Transverse colon (tissue), 4 donors: ENCODE data around the gene MAFF. TPM values are rescaled to one million over a fixed set of nuclear protein-coding genes. Genes with fewer than 3 reads are reported as not detected.
"Not testable (repeated sequence)": the region's sequence is repeated elsewhere in the genome, so short reads cannot be mapped to it uniquely, and the experiment has no call there.

Source experiments
- DNase-seq: peaks from one replicate; pipeline ENCODE4 v3.0.0-alpha.2; 2019
- H3K27ac ChIP-seq, 4 donors: fragments of 200-600 bp; sonication (generic); 2 replicates each; pipeline ENCODE4 v1.5.1; 2016 to 2018; ENCODE audit warnings: inconsistent platforms in 4 of 4
- H3K27me3 ChIP-seq: fragments of 200-600 bp; sonication (generic); 2 replicates; pipeline ENCODE4 v1.5.1; 2017; ENCODE audit warnings: inconsistent platforms
- H3K36me3 ChIP-seq, 4 donors: fragments of 200-600 bp; sonication (generic); 2 replicates each; pipeline ENCODE4 v1.5.1; 2017 to 2019; ENCODE audit warnings: inconsistent platforms in 4 of 4
- H3K4me1 ChIP-seq, 4 donors: fragments of 200-600 bp; sonication (generic); 2 replicates each; pipeline ENCODE4 v1.5.1; 2017 to 2020; ENCODE audit warnings: inconsistent platforms in 4 of 4
- H3K4me3 ChIP-seq, 4 donors: fragments of 200-600 bp; sonication (generic); 1 replicate in 1 of 4; 2 replicates in 3 of 4; pipeline versions ENCODE4 v1.5.1 to v1.6.1; 2017 to 2019; ENCODE audit warnings: inconsistent platforms in 4 of 4
- H3K9me3 ChIP-seq, 2 donors: fragments of 200-600 bp; sonication (generic); 2 replicates each; pipeline ENCODE4 v1.5.1; 2017 to 2019; ENCODE audit warnings: inconsistent platforms in 2 of 2
- EP300 ChIP-seq: sonication (generic); formaldehyde crosslinking; IDR thresholded peaks from one replicate; pipeline ENCODE4 v1.6.1; 2017; ENCODE audit warnings: antibody characterized with exemption, low read depth
- POLR2A ChIP-seq: fragments of 450-650 bp; IDR thresholded peaks from one replicate; pipeline ENCODE4 v1.6.1; 2016; ENCODE audit warnings: antibody characterized with exemption, mild to moderate bottlenecking, moderate library complexity
- POLR2AphosphoS5 ChIP-seq, 3 donors: sonication (generic); formaldehyde crosslinking; IDR thresholded peaks; one replicate each; pipeline ENCODE4 v1.6.1; 2016; ENCODE audit warnings: antibody characterized with exemption in 3 of 3
- WGBS, 2 donors: methylation state at CpG; one replicate each; pipeline ENCODE4 v1.1.5; 2018; ENCODE audit warnings: low coverage in 1 of 2; 5-methylcytosine and 5-hydroxymethylcytosine counted together
- in situ Hi-C, 4 donors: fragments of 200-750 bp; cut with MboI; loops; one replicate each; pipeline versions ENCODE4 v1.15.0 to v1.15.1; 2017; ENCODE audit warnings: low sequenced_read_pairs in 3 of 4, low pct_ligation_motif_present in 1 of 4, low pct_unique_long_range_greater_than_20kb in 1 of 4
- intact Hi-C: fragments of 100-400 bp; cut with DNase I; formaldehyde crosslinking; loops from one replicate; pipeline ENCODE4 v1.15.1; 2023; ENCODE audit warnings: low total_unique reads
- total RNA-seq, 4 donors: library from RNA; depleted of rRNA; stranded (reverse); fragments of >200 nt; gene quantifications; one replicate each; pipeline ENCODE4 v1.1.0, GENCODE V29; 2016
- TF ChIP-seq, protein P1 (sequence below), 5 experiments: fragments of 200-600 bp in 3 of 5; fragments of 450-650 bp in 2 of 5; sonication (generic) in 3 of 5; IDR thresholded peaks; 1 replicate in 2 of 5; 2 replicates in 3 of 5; pipeline ENCODE4 v1.5.1; 2016 to 2017; ENCODE audit warnings: antibody characterized with exemption in 5 of 5, inconsistent platforms in 3 of 5, mild to moderate bottlenecking in 2 of 5, moderate library complexity in 1 of 5

The MAFF gene
- total RNA-seq, 4 donors from 2014 or later, result 3.8 to 30.3 (median 22.0) TPM

DNA sequence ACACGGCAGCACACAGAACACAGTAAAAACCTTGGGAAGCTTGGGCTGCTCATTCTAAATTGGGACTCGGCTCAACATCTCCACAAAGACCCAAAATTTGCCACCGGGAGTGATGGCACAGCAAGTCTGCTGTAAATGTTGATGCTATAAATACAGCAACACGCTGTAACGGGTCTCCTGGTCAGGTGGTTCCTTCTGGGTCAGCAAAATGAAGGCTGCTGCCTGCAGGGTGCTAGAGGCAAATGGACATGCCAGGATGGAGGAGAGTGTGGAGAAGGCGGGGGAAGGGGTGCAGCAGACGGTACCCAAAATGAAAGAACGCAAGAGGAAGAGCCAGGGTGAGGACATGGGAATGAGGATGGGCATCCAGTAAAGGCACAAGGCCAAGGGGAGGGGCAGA, 30.4 kb downstream of the MAFF start:
- intact Hi-C loops, result loop anchor here (10.0 kb wide), 1 partner anchor 117 kb away; the partner anchor contains the start of gene BAIAP2L2
- 79 to 89% methylated on average over 3 to 8 of the region's 8 CpGs for WGBS, 2 donors
- no peak for DNase-seq
- peaks cover 14 to 38% (median 31%) of the 10 kb centered on the region in 4 donors for H3K4me1 ChIP-seq
- no peaks in the 10 kb centered on the region for H3K27me3 ChIP-seq
- no peaks in the 10 kb centered on the region for H3K36me3 ChIP-seq
- TF ChIP-seq EP300, result no peak
- H3K4me3 ChIP-seq, result no peak overlapping the region
- no peak overlapping the region for H3K27ac ChIP-seq
- no peaks in the 10 kb centered on the region for H3K9me3 ChIP-seq
- in situ Hi-C loops, result loop anchor here in 1 of 4 donors (25.0 kb wide), 1 partner anchor 120 kb away; the partner anchor contains the start of gene BAIAP2L2

DNA sequence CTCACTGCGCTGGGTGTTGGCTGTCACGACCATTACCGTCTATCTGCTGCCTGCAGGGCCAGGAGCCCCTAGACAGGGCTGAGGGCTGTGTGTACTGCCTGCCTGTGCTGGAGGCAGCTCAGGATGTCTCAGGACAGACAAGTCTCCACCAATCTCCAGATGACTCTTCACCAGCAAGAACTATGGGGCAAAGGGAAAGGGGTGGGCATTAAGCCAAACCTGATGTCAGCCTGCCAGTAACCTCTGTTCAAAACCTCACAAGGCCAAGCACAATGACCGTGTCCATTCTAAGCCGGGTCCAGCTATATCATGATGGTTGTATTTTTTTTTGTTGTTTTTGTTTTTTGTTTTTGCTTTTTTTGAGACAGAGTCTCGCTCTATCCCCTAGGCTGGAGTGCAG, 31.6 kb downstream of the MAFF start:
- no peak overlapping the region for H3K27ac ChIP-seq
- H3K4me3 ChIP-seq, result no peak overlapping the region
- 96 to 100% methylated on average over 1 to 6 of the region's 6 CpGs for WGBS, 2 donors
- intact Hi-C loops (loop anchor here (10.0 kb wide), 1 partner anchor 119 kb away; the partner anchor contains the start of gene BAIAP2L2), in situ Hi-C loops (loop anchor here in 1 of 4 donors (25.0 kb wide), 1 partner anchor 121 kb away; the partner anchor contains the start of gene BAIAP2L2)
- H3K27me3 ChIP-seq, result no peaks in the 10 kb centered on the region
- H3K36me3 ChIP-seq, result no peaks in the 10 kb centered on the region
- TF ChIP-seq POLR2AphosphoS5 (IDR thresholded peaks at IDR 0.05), result no peak
- TF ChIP-seq, protein P1, sequence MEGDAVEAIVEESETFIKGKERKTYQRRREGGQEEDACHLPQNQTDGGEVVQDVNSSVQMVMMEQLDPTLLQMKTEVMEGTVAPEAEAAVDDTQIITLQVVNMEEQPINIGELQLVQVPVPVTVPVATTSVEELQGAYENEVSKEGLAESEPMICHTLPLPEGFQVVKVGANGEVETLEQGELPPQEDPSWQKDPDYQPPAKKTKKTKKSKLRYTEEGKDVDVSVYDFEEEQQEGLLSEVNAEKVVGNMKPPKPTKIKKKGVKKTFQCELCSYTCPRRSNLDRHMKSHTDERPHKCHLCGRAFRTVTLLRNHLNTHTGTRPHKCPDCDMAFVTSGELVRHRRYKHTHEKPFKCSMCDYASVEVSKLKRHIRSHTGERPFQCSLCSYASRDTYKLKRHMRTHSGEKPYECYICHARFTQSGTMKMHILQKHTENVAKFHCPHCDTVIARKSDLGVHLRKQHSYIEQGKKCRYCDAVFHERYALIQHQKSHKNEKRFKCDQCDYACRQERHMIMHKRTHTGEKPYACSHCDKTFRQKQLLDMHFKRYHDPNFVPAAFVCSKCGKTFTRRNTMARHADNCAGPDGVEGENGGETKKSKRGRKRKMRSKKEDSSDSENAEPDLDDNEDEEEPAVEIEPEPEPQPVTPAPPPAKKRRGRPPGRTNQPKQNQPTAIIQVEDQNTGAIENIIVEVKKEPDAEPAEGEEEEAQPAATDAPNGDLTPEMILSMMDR (IDR thresholded peaks at IDR 0.05), result no peak
- TF ChIP-seq EP300, result no peak
- TF ChIP-seq POLR2A, result no peak
- no peaks in the 10 kb centered on the region for H3K9me3 ChIP-seq
- peaks cover 10 to 37% (median 25%) of the 10 kb centered on the region in 4 donors for H3K4me1 ChIP-seq
- no peak for DNase-seq

DNA sequence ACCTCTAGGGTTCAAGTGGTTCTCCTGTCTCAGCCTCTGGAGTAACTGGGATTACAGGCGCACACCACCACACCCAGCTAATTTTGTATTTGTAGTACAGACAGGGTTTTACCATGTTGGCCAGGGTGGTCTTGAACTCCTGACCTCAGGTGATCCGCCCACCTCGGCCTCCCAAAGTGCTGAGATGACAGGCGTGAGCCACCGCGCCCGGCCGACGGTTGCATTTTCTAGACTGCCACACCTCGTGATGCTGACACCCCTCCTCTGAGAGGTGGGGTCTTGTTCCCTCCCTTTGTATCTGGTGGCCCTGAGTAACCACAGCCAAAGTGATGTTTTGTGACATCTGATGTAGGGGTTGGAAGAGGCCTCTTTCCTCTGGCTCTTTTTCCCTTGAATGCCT, 32.1 kb downstream of the MAFF start:
- WGBS, 2 donors, result 89 to 100% methylated on average over 1 to 10 of the region's 10 CpGs
- H3K4me1 ChIP-seq, result peaks cover 12 to 37% (median 25%) of the 10 kb centered on the region in 4 donors
- not testable (repeated sequence) for H3K27ac ChIP-seq, H3K4me3 ChIP-seq, H3K27me3 ChIP-seq, H3K36me3 ChIP-seq, DNase-seq, H3K9me3 ChIP-seq
- intact Hi-C loops, result loop anchor here (10.0 kb wide), 1 partner anchor 119 kb away; the partner anchor contains the start of gene BAIAP2L2
- in situ Hi-C loops, result loop anchor here in 1 of 4 donors (25.0 kb wide), 1 partner anchor 122 kb away; the partner anchor contains the start of gene BAIAP2L2

DNA sequence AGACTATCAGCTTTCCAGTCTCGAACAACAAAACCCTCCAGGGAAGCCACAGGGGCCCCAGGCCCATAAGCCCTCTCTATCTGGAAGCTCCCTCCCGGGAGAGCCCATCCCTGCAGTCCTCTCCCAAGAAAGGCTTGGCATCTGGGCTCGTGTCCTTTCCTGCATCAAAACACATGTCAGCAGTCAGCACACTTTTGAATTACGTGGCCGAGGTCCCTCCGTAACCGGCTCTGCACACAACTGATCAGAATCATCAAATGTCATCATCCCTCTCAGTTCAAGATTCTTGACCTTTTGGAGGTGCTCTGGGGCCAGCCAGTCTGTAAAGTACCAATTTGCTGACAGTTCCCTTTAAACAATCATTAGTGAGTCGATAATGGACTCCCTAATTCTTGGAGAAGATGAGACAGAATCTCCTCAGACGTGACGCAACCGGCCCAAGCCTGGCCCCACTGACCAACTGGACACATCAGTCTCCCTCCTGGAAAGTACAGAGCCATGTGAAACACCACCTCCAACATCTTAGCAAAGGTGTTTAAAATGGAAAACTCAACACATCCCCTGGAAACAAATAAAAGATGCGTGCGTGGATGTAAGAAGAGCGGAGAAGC, 33.6 kb downstream of the MAFF start:
- Histone ChIP-seq H3K27me3 (no peaks in the 10 kb centered on the region), H3K27ac (no peak overlapping the region), H3K4me1 (peaks cover 11 to 42% (median 27%) of the 10 kb centered on the region in 4 donors), H3K36me3 (no peaks in the 10 kb centered on the region), H3K4me3 (no peak overlapping the region), H3K9me3 (no peaks in the 10 kb centered on the region)
- no peak for DNase-seq
- TF ChIP-seq POLR2A (no peak), EP300 (no peak), POLR2AphosphoS5 (IDR thresholded peaks at IDR 0.05) (no peak)
- TF ChIP-seq, protein P1 (IDR thresholded peaks at IDR 0.05), result no peak
- in situ Hi-C loops, result loop anchor here in 1 of 4 donors (25.0 kb wide), 1 partner anchor 123 kb away; the partner anchor contains the start of gene BAIAP2L2
- 89 to 100% methylated on average over 2 to 14 of the region's 14 CpGs for WGBS, 2 donors
- intact Hi-C loops, result loop anchor here (10.0 kb wide), 1 partner anchor 121 kb away; the partner anchor contains the start of gene BAIAP2L2

DNA sequence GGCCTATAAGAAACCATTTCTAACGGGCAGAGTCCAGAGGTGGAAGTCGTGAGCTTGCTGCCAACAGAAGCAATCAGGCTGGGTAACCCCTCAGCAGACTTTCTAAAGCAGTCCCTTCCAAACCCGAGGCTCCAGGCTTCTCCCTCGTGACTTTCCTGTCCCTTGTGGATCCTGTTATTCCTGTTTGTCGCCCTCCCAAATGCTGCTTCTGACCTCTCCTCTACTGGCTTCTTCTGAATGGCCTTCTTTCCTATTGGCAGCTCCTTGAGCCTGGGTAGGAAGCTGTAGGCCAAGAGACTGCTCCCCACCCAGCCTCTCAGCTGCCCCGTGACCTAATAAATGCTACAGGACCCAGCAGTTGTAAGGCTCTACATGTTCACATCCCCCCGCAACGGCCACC, 35.0 kb downstream of the MAFF start:
- 63 to 84% methylated on average over 3 to 8 of the region's 8 CpGs for WGBS, 2 donors
- Histone ChIP-seq H3K36me3 (no peaks in the 10 kb centered on the region), H3K9me3 (no peaks in the 10 kb centered on the region), H3K4me3 (no peak overlapping the region), H3K4me1 (peaks cover 11 to 47% (median 29%) of the 10 kb centered on the region in 4 donors), H3K27me3 (no peaks in the 10 kb centered on the region), H3K27ac (peak overlapping the region in 3 of 4 donors; percentile 11 to 40 (median 26))
- no peak for DNase-seq
- in situ Hi-C loops (loop anchor here in 1 of 4 donors (25.0 kb wide), 1 partner anchor 124 kb away; the partner anchor contains the start of gene BAIAP2L2), intact Hi-C loops (loop anchor here (10.0 kb wide), 1 partner anchor 122 kb away; the partner anchor contains the start of gene BAIAP2L2)
- no peak for TF ChIP-seq EP300
- no peak for TF ChIP-seq POLR2AphosphoS5 (IDR thresholded peaks at IDR 0.05)
- no peak for TF ChIP-seq POLR2A
